GM06990 (cell line): Measurements from ENCODE around the gene LMF1.

Experiments used
- DNase-seq: peaks from one replicate; pipeline ENCODE4 v3.0.0-alpha.2; 2011; ENCODE audit not compliant: insufficient read length; ENCODE audit errors: extremely low read depth
- H3K27me3 ChIP-seq: replicated peaks from 2 replicates; pipeline ENCODE4 v1.6.0; 2011; ENCODE audit warnings: low read length; ENCODE audit not compliant: control insufficient read depth, insufficient read depth
- H3K36me3 ChIP-seq: 2 replicates; pipeline ENCODE4 v1.5.1; 2011; ENCODE audit warnings: low read length; ENCODE audit not compliant: control insufficient read depth, insufficient read depth
- H3K4me3 ChIP-seq: replicated peaks from 2 replicates; pipeline ENCODE4 v1.5.1; 2011; ENCODE audit warnings: low read depth, mild to moderate bottlenecking, control low read depth, low read length
- CTCF ChIP-seq: IDR thresholded peaks from 2 replicates; pipeline ENCODE4 v1.5.1; 2011; ENCODE audit warnings: low read length, control low read depth, mild to moderate bottlenecking, inconsistent platforms; ENCODE audit not compliant: insufficient read depth, poor library complexity, severe bottlenecking

The LMF1 gene

GRCh38 chr16:995783-996182 is 25.0 kb upstream of the LMF1 start:
- TF ChIP-seq CTCF: no peak
- H3K27me3 ChIP-seq: no peaks in the 10 kb centered on the region; the same call in 1 of the 2 replicates
- no peaks in the 10 kb centered on the region for H3K36me3 ChIP-seq
- no peak overlapping the region for H3K4me3 ChIP-seq
- no peak for DNase-seq

- no peak for TF ChIP-seq CTCF
- no peak overlapping the region for H3K4me3 ChIP-seq
- H3K27me3 ChIP-seq: no peaks in the 10 kb centered on the region; the same call in 1 of the 2 replicates
- no peaks in the 10 kb centered on the region for H3K36me3 ChIP-seq
- no peak for DNase-seq
Measured at GRCh38 chr16:995087-995486, 24.3 kb upstream of the LMF1 start.

- no peak overlapping the region for H3K4me3 ChIP-seq
- TF ChIP-seq CTCF: no peak
- no peaks in the 10 kb centered on the region for H3K36me3 ChIP-seq
- no peak for DNase-seq
- H3K27me3 ChIP-seq: no peaks in the 10 kb centered on the region; the same call in 1 of the 2 replicates
Measured at GRCh38 chr16:993731-994130, 22.9 kb upstream of the LMF1 start.

- DNase-seq: no peak
- no peak for TF ChIP-seq CTCF
- Histone ChIP-seq H3K27me3 (no peaks in the 10 kb centered on the region; the same call in 1 of the 2 replicates), H3K4me3 (no peak overlapping the region), H3K36me3 (no peaks in the 10 kb centered on the region)
Measured at GRCh38 chr16:991773-992172, 21.0 kb upstream of the LMF1 start.

GRCh38 chr16:991345-991744 is 20.6 kb upstream of the LMF1 start:
- Histone ChIP-seq H3K4me3 (no peak overlapping the region), H3K36me3 (no peaks in the 10 kb centered on the region), H3K27me3 (no peaks in the 10 kb centered on the region; the same call in 1 of the 2 replicates)
- no peak for TF ChIP-seq CTCF
- no peak for DNase-seq

GRCh38 chr16:990516-991291 is 19.9 kb upstream of the LMF1 start:
- TF ChIP-seq CTCF: no peak
- no peak overlapping the region for H3K4me3 ChIP-seq
- no peaks in the 10 kb centered on the region; the same call in 1 of the 2 replicates for H3K27me3 ChIP-seq
- DNase-seq: no peak
- no peaks in the 10 kb centered on the region for H3K36me3 ChIP-seq
